Activated T-cell treated with anti-CD3 and anti-CD28 coated beads, Interleukin-2, amount 50 U/mL, for 4 hours (primary cell): ENCODE data around the gene ISL2. TPM values are rescaled to one million over a fixed set of nuclear protein-coding genes. Genes with fewer than 3 reads are reported as not detected.

ENCODE experiments used
- ATAC-seq, 2 donors: fragments of 200-7000 bp; cut with Tn5 transposase; one replicate each; pipeline ENCODE4 v1.10.0; 2021
- DNase-seq: peaks from one replicate; pipeline ENCODE4 v3.0.0-alpha.2; 2020
- H3K27me3 Mint-ChIP-seq: one replicate; pipeline ENCODE4 v1.8.0; 2021; ENCODE audit warnings: low read depth, mixed read lengths
- H3K36me3 Mint-ChIP-seq: one replicate; pipeline ENCODE4 v1.8.0; 2022; ENCODE audit warnings: mixed read lengths; ENCODE audit not compliant: insufficient read depth
- H3K4me1 Mint-ChIP-seq: one replicate; pipeline ENCODE4 v1.8.0; 2021; ENCODE audit warnings: low read depth, mixed read lengths
- H3K4me3 Mint-ChIP-seq: one replicate; pipeline ENCODE4 v1.8.0; 2021; ENCODE audit warnings: mild to moderate bottlenecking, moderate library complexity, mixed read lengths
- H3K9me3 Mint-ChIP-seq: one replicate; pipeline ENCODE4 v1.8.0; 2021; ENCODE audit warnings: mixed read lengths
- total RNA-seq, 3 donors: library from RNA; stranded (reverse); gene quantifications; one replicate each; pipeline ENCODE4 v1.2.1, GENCODE V29; 2021

ISL2 gene
- total RNA-seq, 3 donors from 2014 or later, result 0.11 TPM; not detected in 2

DNA sequence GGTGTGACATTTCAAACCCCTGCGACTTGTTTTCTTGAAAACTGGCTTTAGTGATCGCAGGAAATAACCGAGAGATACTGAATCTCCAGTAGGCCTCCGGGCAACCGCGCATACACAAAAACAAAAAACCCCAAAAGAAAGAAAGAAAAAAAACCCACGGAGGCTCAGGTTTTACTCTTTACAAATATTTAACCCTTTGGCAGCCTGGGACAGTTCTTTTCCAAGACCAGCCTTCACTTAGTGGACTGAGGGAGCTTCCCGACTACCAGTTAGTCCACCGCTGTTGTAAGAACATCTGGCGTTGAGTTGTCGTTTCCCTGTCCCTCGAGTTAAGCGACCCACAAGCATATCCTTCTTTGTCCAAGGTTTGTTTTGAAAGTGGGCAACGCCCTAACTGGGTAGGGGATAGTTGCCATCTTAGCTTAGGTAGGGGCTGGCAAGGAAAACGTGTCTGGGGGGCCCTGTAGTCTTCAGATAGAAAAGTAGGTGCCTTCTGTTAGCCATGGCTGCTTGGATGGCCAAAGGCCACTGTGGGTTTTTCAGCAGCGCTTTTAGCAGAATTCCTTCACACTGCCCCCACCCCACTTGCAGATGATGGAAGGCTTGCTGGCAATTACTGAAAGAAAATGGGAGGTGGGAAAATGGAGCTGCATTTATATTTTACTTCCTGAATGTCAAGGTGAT lies 6.9 kb downstream of the ISL2 start:
- Mint-ChIP-seq H3K4me1 (peaks cover 42% of the 10 kb centered on the region), H3K27me3 (peaks cover 78% of the 10 kb centered on the region), H3K9me3 (no peaks in the 10 kb centered on the region), H3K36me3 (no peaks in the 10 kb centered on the region), H3K4me3 (no peak overlapping the region)
- ATAC-seq, result no peak
- no peak for DNase-seq

- no peak for ATAC-seq
- H3K4me1 Mint-ChIP-seq, result peaks cover 30% of the 10 kb centered on the region
These were observed 8.5 kb downstream of the ISL2 start for GRCh38 chr15:76344893-76345582.

DNA sequence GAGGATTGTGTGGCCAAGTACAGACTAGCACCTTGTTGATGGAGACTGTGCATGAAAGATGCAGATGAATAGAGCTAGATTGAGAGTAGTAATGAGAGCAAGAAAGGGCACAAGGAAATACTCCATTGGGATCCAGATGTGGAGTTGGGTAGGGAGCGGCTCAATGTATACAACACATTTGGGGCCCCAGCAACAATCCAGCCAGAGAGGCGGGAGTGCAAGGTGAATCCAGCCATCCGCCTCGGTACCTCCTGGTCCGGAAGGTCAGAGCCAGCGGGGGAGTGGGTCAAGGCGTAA lies 9.0 kb downstream of the ISL2 start:
- no peak for DNase-seq
- no peak for ATAC-seq
- H3K27me3 Mint-ChIP-seq, result peaks cover 57% of the 10 kb centered on the region
- H3K4me1 Mint-ChIP-seq, result peaks cover 27% of the 10 kb centered on the region
- no peaks in the 10 kb centered on the region for H3K9me3 Mint-ChIP-seq
- peak overlapping the region; percentile 52 for H3K4me3 Mint-ChIP-seq
- H3K36me3 Mint-ChIP-seq, result peaks cover 4% of the 10 kb centered on the region

More at GRCh38 chr15:76344893-76345582, 8.5 kb downstream of the ISL2 start:
- Mint-ChIP-seq H3K4me3 (peak overlapping the region; percentile 52), H3K36me3 (peaks cover 4% of the 10 kb centered on the region), H3K9me3 (no peaks in the 10 kb centered on the region), H3K27me3 (peaks cover 62% of the 10 kb centered on the region)
- no peak for DNase-seq

DNA sequence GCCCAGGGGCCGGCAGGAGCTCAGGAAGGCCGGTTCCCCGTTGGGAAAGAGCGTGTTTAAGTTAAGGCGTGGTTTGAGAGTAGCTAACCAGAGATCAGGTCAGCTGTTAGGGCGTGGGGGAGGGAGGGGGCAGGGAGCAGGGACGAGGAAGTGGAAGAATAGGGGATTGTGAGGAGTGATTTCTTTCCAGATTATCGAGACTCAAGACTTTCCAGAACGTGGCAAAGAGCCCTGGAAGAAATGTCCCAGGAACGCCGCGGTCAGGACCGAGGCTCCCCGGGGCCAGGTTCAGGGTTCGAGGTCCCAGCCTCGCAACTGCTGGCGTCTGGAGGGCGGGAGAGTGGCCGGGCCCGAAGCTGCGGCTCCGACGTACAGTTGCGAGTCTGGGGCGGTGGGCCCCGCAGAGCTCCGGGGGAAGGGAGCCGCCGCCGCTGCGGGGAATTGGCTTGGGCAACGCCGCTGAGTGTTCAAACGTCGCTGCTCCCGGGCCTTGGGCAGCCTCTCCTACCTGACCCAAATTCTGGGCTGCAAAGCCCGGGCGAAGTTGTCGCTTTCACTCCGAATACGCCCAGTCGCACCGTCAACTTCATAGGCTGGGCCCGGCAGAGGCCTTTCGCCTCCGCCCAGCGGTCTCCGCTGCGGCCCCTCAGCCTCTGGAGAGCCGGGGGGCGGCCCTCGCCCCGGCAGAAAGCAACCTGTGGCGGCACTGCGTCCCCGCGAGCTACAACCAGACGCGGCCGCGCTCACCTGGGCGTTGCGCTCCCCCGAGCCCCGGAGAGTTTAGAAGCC lies 9.5 kb downstream of the ISL2 start:
- Mint-ChIP-seq H3K4me3 (peak overlapping the region; percentile 52), H3K9me3 (no peaks in the 10 kb centered on the region), H3K4me1 (peaks cover 21% of the 10 kb centered on the region), H3K27me3 (peaks cover 52% of the 10 kb centered on the region), H3K36me3 (peaks cover 4% of the 10 kb centered on the region)
- ATAC-seq (peak; percentile 51 to 54), DNase-seq (no peak)

- H3K9me3 Mint-ChIP-seq, result no peaks in the 10 kb centered on the region
- peaks cover 16% of the 10 kb centered on the region for H3K4me1 Mint-ChIP-seq
- DNase-seq, result no peak
- H3K4me3 Mint-ChIP-seq, result no peak overlapping the region
- ATAC-seq, result peak in 1 of 2 donors; percentile 28
- H3K27me3 Mint-ChIP-seq, result peaks cover 46% of the 10 kb centered on the region
- peaks cover 4% of the 10 kb centered on the region for H3K36me3 Mint-ChIP-seq
These were observed 10.3 kb downstream of the ISL2 start for GRCh38 chr15:76346669-76347481.

DNA sequence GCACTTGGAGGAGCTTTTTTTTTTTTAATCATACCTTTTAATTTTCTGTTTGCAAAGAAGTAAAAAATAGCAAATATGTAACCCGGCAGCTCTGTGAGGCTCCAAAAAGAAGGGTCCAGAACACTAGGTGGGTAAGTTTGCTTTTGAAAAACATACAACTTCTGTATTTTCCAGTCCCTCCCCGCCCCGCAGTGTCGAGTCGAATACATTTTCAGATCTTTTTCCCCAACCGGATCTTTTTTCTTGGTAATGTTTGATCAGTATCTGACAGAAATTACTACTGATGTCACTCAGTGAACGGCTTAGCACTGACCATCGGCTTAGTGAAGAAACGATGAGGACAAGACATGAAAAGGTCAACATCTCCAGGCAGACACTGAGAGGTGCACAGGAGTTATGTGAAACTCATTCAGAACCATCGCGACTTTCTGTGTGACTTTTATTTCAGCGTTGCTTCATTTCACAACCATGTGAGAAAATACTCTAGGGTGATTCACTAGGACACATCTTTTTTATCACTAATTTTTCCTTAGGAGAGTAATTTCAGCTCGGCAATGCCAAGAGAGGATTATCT lies 11.0 kb downstream of the ISL2 start:
- Mint-ChIP-seq H3K4me3 (no peak overlapping the region), H3K4me1 (peaks cover 12% of the 10 kb centered on the region), H3K27me3 (peaks cover 42% of the 10 kb centered on the region), H3K9me3 (no peaks in the 10 kb centered on the region), H3K36me3 (peaks cover 4% of the 10 kb centered on the region)
- no peak for ATAC-seq
- DNase-seq, result no peak

- H3K4me1 Mint-ChIP-seq, result peaks cover 9% of the 10 kb centered on the region
- DNase-seq (no peak), ATAC-seq (no peak)
- H3K9me3 Mint-ChIP-seq, result no peaks in the 10 kb centered on the region
- H3K36me3 Mint-ChIP-seq, result peaks cover 12% of the 10 kb centered on the region
- no peak overlapping the region for H3K4me3 Mint-ChIP-seq
- H3K27me3 Mint-ChIP-seq, result peaks cover 27% of the 10 kb centered on the region
These were observed 12.9 kb downstream of the ISL2 start for GRCh38 chr15:76349301-76350070.

GRCh38 chr15:76353023-76353577 lies 16.5 kb downstream of the ISL2 start:
- Mint-ChIP-seq H3K9me3 (no peaks in the 10 kb centered on the region), H3K4me1 (no peaks in the 10 kb centered on the region), H3K4me3 (no peak overlapping the region), H3K27me3 (peaks cover 2% of the 10 kb centered on the region), H3K36me3 (peaks cover 16% of the 10 kb centered on the region)
- peak; percentile 38 to 51 for ATAC-seq
- DNase-seq, result no peak

- DNase-seq (no peak), ATAC-seq (no peak)
- Mint-ChIP-seq H3K9me3 (no peaks in the 10 kb centered on the region), H3K27me3 (no peaks in the 10 kb centered on the region), H3K4me1 (no peaks in the 10 kb centered on the region), H3K36me3 (peaks cover 16% of the 10 kb centered on the region), H3K4me3 (no peak overlapping the region)
These were observed 17.3 kb downstream of the ISL2 start for GRCh38 chr15:76353903-76354302.

- peaks cover 20% of the 10 kb centered on the region for H3K36me3 Mint-ChIP-seq
- no peaks in the 10 kb centered on the region for H3K4me1 Mint-ChIP-seq
- ATAC-seq (no peak), DNase-seq (no peak)
- H3K27me3 Mint-ChIP-seq, result no peaks in the 10 kb centered on the region
- no peaks in the 10 kb centered on the region for H3K9me3 Mint-ChIP-seq
- H3K4me3 Mint-ChIP-seq, result no peak overlapping the region
These were observed 18.4 kb downstream of the ISL2 start for GRCh38 chr15:76354823-76355440.

DNA sequence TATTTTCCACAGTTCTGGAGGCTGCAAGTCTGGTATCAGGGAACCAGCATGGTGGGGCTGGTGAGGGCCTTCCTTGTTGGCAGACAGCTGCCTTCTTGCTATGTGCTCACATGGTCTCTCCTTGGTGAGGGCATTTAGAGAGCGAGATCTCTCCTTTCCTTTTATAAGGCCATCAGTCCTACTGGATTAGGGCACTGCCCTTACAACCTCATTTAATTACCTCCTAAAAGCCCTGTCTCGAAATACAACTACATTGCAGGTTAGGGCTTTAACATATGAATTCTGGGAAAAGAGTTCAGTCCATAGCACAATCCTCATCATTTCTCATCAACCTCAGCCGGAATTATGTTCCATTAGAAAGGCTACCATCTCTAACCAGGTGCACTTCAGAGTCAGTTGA lies 21.9 kb downstream of the ISL2 start:
- no peak for DNase-seq
- H3K36me3 Mint-ChIP-seq, result peaks cover 22% of the 10 kb centered on the region
- no peaks in the 10 kb centered on the region for H3K4me1 Mint-ChIP-seq
- H3K9me3 Mint-ChIP-seq, result no peaks in the 10 kb centered on the region
- ATAC-seq, result no peak
- no peaks in the 10 kb centered on the region for H3K27me3 Mint-ChIP-seq
- H3K4me3 Mint-ChIP-seq, result no peak overlapping the region

GRCh38 chr15:76359152-76359551 lies 22.6 kb downstream of the ISL2 start:
- Mint-ChIP-seq H3K9me3 (no peaks in the 10 kb centered on the region), H3K27me3 (no peaks in the 10 kb centered on the region), H3K36me3 (peaks cover 17% of the 10 kb centered on the region), H3K4me3 (no peak overlapping the region), H3K4me1 (no peaks in the 10 kb centered on the region)
- no peak for ATAC-seq
- DNase-seq, result no peak

DNA sequence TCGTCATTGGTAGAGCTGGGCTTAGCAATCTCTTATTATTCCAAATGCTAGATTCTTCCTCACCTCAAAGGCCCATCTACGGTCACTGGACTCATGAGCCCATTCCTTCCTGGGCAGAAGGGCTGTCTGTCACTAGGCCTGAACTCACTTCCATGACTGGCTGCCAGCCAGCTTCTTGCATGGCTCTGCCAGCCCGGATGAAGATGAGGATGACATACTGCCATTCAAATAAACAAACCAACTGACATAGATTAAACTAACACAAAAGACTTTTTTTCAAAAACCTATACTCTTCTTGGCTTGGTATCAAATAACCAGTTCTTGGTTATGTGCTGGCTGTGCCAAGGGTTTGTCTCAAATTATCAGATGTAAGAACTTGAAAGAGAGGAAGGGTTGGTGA lies 23.8 kb downstream of the ISL2 start:
- ATAC-seq (no peak), DNase-seq (no peak)
- Mint-ChIP-seq H3K27me3 (no peaks in the 10 kb centered on the region), H3K36me3 (peaks cover 14% of the 10 kb centered on the region), H3K9me3 (no peaks in the 10 kb centered on the region), H3K4me3 (no peak overlapping the region), H3K4me1 (no peaks in the 10 kb centered on the region)
